SK-N-MC (cell line): Measurements from ENCODE around the gene TTC19.

Experiments used
- DNase-seq: peaks from one replicate; pipeline ENCODE4 v3.0.0-alpha.2; 2011; ENCODE audit warnings: low read depth, low spot score
- H3K27ac ChIP-seq: fragments of 200-600 bp; sonication (generic); 2 replicates; pipeline ENCODE4 v1.5.1; 2016; ENCODE audit warnings: mixed run types
- H3K36me3 ChIP-seq: fragments of 200-600 bp; sonication (generic); 2 replicates; pipeline ENCODE4 v1.6.1; 2017; ENCODE audit warnings: antibody characterized with exemption, low read length, mixed read lengths; ENCODE audit not compliant: insufficient read depth
- H3K4me3 ChIP-seq: fragments of 200-600 bp; sonication (generic); 2 replicates; pipeline ENCODE4 v1.5.1; 2016
- H3K9ac ChIP-seq: fragments of 200-600 bp; sonication (generic); 2 replicates; pipeline ENCODE4 v1.8.0; 2017; ENCODE audit warnings: mixed run types, mixed read lengths; ENCODE audit not compliant: insufficient read length
- H3K9me3 ChIP-seq: fragments of 200-600 bp; sonication (generic); 2 replicates; pipeline ENCODE4 v1.6.1; 2017; ENCODE audit warnings: low read depth, mild to moderate bottlenecking, antibody characterized with exemption, low read length, moderate library complexity, mixed read lengths
- EZH2 ChIP-seq: fragments of 200-600 bp; sonication (generic); IDR thresholded peaks from one replicate; pipeline ENCODE4 v1.6.1; 2017; ENCODE audit warnings: antibody characterized with exemption
- FOXP2 ChIP-seq: optimal IDR thresholded peaks from 2 replicates; pipeline ENCODE3; 2011; ENCODE audit warnings: mild to moderate bottlenecking, moderate library complexity; ENCODE audit not compliant: insufficient read depth; ENCODE audit errors: extremely low read length, control extremely low read depth
- POLR2AphosphoS5 ChIP-seq: IDR thresholded peaks from 2 replicates; pipeline ENCODE4 v1.6.1; 2012; ENCODE audit warnings: mild to moderate bottlenecking, low read depth, low read length, borderline replicate concordance

The TTC19 gene, protein sequence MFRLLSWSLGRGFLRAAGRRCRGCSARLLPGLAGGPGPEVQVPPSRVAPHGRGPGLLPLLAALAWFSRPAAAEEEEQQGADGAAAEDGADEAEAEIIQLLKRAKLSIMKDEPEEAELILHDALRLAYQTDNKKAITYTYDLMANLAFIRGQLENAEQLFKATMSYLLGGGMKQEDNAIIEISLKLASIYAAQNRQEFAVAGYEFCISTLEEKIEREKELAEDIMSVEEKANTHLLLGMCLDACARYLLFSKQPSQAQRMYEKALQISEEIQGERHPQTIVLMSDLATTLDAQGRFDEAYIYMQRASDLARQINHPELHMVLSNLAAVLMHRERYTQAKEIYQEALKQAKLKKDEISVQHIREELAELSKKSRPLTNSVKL

DNA sequence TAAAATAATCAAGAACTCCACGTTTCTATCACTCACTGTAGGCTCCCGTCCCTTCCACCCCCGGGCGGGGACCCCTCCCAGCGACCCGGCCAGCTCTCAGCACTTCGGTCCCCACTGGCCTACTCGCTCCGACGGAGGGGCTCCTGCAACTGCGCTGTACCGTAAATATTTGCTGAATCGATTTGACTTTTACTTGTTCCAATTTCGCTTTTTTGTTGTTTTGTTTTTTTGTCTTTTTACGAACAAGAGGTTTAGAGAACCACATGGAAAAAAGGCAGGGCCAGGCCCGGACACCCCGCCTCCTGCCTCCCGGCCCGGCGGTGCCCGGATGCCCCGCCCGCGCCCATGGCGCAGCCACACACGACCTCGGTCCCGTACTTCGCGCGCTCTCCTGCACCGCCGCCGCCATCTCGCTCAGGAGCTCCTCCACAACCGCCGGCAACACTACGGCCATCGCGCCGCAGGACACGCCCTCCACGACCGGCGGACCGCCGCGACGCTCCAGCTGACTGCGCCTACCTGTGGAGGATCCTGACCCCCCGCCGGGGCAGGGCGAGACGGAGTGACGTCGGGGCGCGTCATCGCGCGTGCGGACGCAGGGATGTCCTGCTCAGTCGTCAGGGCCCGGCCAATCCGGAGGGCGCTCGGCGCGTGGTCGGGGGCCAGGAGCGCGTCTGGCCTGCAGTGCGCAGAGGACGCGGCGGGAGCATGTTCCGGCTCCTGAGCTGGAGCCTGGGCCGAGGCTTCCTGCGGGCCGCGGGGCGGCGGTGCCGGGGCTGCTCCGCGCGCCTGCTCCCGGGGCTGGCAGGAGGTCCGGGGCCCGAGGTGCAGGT lies at the start of gene TTC19, which contains the start of gene ZSWIM7:
TTC19 (plus strand) TSS at position 684 of the 833 bp plus-strand sequence; CDS start at position 709, 25 bp downstream.
ZSWIM7 (minus strand) TSS at position 564 of the 833 bp plus-strand sequence; CDS start at position 454, 110 bp downstream.
- Histone ChIP-seq H3K9ac (peak within 1 kb of the TSS; percentile 84), H3K36me3 (peaks cover 37% of the 10 kb centered on the region), H3K27ac (peak within 1 kb of the TSS; percentile 61; the same call in 1 of the 2 replicates), H3K9me3 (no peaks in the 10 kb centered on the region), H3K4me3 (peak within 1 kb of the TSS; percentile 94)
- DNase-seq = no peak
- peak; percentile 64; the same call in 1 of the 2 replicates for TF ChIP-seq POLR2AphosphoS5
- no peak for TF ChIP-seq EZH2

DNA sequence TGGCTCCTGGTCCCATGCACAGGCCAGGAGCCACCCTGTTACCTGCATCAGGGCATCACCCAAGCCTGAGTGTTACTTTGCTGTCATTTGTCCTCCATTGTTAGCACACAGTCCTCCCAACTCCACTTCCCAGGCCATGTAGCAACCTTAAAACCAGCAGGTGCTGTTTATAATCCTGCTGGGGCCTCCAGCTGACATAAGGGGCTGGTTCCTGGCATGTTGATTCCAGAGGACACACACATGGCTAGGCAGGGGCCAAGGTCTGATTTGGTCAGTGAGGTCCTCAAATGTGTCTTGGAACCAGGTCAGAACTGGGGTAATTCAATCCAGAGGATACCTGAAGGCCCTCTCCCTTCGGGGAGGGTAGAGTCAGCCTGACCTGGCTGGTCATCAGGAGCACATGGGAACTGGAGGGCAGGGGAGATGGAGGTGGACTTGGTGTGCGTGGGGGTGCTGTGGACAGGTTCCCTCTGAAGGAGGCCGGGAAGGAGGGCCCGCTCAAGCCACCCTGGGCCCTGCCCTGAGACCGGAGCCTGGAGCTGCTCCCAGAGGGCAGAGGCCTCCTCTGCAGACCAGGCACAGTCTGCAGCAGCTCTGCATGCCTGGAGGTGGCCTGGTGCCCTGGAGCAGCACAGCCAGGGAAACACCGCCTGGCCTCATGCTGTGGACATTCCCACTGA lies 48.1 kb upstream of the TTC19 start:
- H3K36me3 ChIP-seq = no peaks in the 10 kb centered on the region
- DNase-seq = no peak
- no peak overlapping the region for H3K27ac ChIP-seq
- H3K4me3 ChIP-seq = no peak overlapping the region
- no peak overlapping the region for H3K9ac ChIP-seq
- H3K9me3 ChIP-seq = no peaks in the 10 kb centered on the region
- TF ChIP-seq FOXP2 (no peak), EZH2 (no peak), POLR2AphosphoS5 (no peak)

DNA sequence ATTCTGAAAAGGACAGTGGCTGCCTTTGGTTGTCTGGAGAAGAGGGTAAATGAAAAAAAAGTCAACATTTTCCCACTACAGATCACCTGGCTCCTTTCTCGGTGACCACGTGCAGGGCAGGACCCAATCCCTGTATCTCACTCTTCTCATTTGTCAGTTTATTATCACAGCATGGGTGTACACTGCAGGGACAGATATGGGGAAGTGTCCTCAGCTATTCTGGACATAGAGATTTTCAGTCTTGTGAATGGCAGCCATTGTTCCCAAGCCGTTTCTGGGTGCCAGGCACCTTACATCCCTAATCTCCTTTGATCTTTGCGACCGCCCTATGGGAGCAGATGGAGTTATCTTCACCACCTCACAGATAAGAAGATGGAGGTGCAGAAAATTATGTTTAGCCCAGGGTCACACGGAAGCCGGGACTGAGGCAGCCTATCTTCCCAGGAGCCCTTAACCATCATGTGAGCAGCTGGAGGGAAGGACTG lies 47.5 kb upstream of the TTC19 start:
- Histone ChIP-seq H3K36me3 (no peaks in the 10 kb centered on the region), H3K9me3 (no peaks in the 10 kb centered on the region), H3K4me3 (no peak overlapping the region), H3K9ac (no peak overlapping the region), H3K27ac (no peak overlapping the region)
- TF ChIP-seq FOXP2 = no peak
- no peak for TF ChIP-seq POLR2AphosphoS5
- no peak for TF ChIP-seq EZH2
- DNase-seq = no peak

DNA sequence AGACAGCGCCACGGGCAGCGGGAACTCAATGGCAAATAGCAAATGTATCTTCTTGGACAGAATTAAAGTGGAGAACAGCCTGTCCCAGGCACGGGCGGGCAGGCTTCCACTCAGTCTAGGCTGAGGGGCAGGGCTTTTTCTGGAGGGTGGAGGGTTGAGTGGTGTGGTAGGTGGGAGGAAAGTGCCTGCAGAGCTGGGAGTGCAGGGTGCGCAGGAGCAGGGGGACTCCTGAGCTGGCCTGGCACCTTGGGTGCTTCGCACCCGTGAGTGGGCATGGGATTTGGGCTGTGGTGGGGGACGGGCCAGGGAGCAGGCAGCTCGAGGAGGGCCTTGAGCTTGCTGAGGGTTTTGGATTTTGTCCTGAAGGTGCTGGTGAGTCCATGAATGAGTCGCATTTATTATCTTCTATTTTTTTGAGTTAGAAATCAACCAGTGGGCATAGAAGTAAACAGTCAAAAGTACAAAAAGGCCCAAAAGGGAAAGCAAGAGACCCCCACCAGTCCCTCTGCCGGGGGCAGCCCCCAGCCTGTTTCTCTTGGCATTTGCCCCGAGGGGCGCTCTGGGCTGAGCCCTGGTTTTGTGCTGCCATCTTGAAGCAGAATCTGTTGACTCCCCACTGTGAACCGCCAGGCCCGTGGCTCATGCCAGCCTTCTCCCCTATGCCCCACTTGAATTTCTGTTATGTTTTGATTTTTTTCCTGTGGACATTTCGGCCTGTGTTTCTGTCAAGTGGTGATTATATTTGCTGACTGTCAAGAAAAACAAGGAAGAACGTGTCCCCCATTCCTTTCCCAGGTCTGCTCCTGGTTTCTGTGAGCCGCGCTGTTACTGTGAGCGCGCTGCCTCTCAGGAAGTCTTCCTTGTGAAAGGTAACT lies 46.5 kb upstream of the TTC19 start:
- H3K9ac ChIP-seq = no peak overlapping the region
- no peak overlapping the region for H3K4me3 ChIP-seq
- H3K9me3 ChIP-seq = no peaks in the 10 kb centered on the region
- no peak for TF ChIP-seq POLR2AphosphoS5
- TF ChIP-seq FOXP2 = no peak
- TF ChIP-seq EZH2 = no peak
- no peak overlapping the region for H3K27ac ChIP-seq
- H3K36me3 ChIP-seq = no peaks in the 10 kb centered on the region
- no peak for DNase-seq

DNA sequence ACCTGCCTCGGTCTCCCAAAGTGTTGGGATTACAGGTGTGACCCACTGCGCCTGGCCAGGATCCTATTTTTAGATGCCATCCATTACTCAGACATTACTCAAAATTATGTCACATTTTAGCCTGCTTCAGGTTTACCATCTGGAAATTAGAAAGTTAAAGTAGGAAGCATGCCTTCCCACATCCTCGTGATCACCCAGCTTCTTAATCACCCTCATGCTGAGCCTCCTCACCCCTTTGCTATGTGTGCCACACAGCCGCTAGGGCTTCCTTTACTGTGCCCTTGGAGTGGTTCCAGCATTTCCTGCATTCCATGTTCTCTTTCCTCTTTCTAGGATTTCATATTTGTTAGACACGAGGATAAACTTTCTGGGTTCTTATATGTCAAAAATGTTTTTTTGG lies 45.4 kb upstream of the TTC19 start:
- no peaks in the 10 kb centered on the region for H3K36me3 ChIP-seq
- no peak overlapping the region for H3K27ac ChIP-seq
- TF ChIP-seq POLR2AphosphoS5 = no peak
- no peak overlapping the region for H3K4me3 ChIP-seq
- DNase-seq = no peak
- H3K9me3 ChIP-seq = no peaks in the 10 kb centered on the region
- no peak overlapping the region for H3K9ac ChIP-seq

DNA sequence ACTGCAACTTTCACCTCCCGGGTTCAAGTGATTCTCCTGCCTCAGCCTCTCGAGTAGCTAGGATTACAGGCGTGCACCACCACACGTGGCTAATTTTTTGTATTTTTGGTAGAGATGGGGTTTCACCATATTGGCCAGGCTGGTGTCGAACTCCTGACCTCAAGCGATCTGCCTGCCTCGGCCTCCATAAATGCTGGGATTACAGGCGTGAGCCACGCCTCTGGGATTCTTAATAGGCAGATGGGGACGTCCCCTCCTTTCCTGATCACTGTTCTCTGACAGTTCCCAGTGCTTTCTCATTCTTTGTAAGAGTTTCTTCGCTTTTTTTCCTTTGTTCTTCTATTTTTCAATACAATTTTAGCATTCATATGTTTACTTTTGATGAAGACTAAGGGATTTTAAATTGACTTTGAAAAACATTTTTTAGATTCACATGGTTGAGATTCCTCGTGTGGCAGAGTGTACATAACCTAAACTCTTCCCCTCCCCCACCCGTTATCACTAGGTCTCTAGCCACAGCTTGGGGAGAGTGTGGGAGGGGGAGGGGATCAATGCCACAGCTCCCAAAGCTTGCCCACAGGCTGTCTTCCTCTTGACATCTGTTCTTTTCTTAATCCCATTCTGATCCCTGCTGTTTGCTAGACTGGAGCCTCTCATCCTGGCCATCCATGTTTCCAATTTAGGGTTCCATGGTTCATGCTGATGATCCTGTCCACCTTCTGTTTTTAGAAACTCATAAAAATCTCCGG lies 43.7 kb upstream of the TTC19 start:
- no peak overlapping the region for H3K4me3 ChIP-seq
- H3K36me3 ChIP-seq = no peaks in the 10 kb centered on the region
- H3K9me3 ChIP-seq = no peaks in the 10 kb centered on the region
- H3K9ac ChIP-seq = no peak overlapping the region
- no peak for TF ChIP-seq FOXP2
- no peak for TF ChIP-seq EZH2
- no peak for TF ChIP-seq POLR2AphosphoS5
- no peak overlapping the region for H3K27ac ChIP-seq
- no peak for DNase-seq

DNA sequence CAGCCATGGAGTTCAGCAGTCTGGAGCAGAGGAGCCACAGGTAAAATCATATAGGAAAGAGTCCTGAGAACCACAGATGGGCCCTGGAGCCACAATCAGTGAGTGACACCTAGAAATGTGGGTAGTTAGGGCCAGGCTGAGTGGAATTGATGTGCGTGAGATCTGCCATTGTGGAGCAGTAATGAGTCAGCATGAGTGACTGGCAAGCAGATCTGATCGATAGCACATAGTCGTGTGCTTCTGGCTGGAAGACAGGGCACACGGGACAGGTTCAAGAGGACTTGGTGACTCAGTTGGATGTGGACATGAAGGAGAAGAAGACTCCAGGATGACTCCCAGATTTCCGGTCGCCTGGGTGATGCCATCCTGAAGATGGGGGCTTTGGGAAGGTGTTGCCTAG lies 42.4 kb upstream of the TTC19 start:
- Histone ChIP-seq H3K4me3 (no peak overlapping the region), H3K9ac (no peak overlapping the region), H3K27ac (no peak overlapping the region), H3K36me3 (no peaks in the 10 kb centered on the region), H3K9me3 (no peaks in the 10 kb centered on the region)
- DNase-seq = no peak
- TF ChIP-seq FOXP2 (no peak), POLR2AphosphoS5 (no peak), EZH2 (no peak)
